DOHH2 (cell line): ENCODE data around the gene ZNF521.

Source experiments
- H3F3A ChIP-seq: fragments of 200-600 bp; sonication (generic), shearing (Covaris generic); 2 replicates; pipeline ENCODE4 v1.6.0; 2016; ENCODE audit warnings: antibody characterized with exemption, mild to moderate bottlenecking; ENCODE audit not compliant: control insufficient read depth, insufficient read depth
- H3K27ac ChIP-seq: fragments of 200-600 bp; sonication (generic); 2 replicates; pipeline ENCODE4 v1.5.1; 2014; ENCODE audit warnings: low read depth, mild to moderate bottlenecking, low read length, moderate library complexity
- H3K27me3 ChIP-seq: fragments of 200-600 bp; sonication (generic); 2 replicates; pipeline ENCODE4 v1.6.1; 2014; ENCODE audit warnings: mild to moderate bottlenecking, low read length, mixed read lengths; ENCODE audit not compliant: control insufficient read depth
- H3K36me3 ChIP-seq: fragments of 200-600 bp; sonication (generic); 2 replicates; pipeline ENCODE4 v1.6.1; 2014; ENCODE audit warnings: mild to moderate bottlenecking, low read length, moderate library complexity, mixed read lengths; ENCODE audit not compliant: control insufficient read depth
- H3K4me1 ChIP-seq: fragments of 200-600 bp; sonication (generic); 2 replicates; pipeline ENCODE4 v1.6.1; 2014; ENCODE audit warnings: mild to moderate bottlenecking, low read length, mixed read lengths; ENCODE audit not compliant: control insufficient read depth
- H3K4me2 ChIP-seq: fragments of 200-600 bp; sonication (generic); 2 replicates; pipeline ENCODE4 v1.6.0; 2014; ENCODE audit warnings: mild to moderate bottlenecking, low read length, moderate library complexity
- H3K4me3 ChIP-seq: fragments of 200-600 bp; sonication (generic); 2 replicates; pipeline ENCODE4 v1.5.1; 2014; ENCODE audit warnings: mild to moderate bottlenecking, low read length, mixed read lengths
- H3K79me2 ChIP-seq: fragments of 200-600 bp; sonication (generic); 2 replicates; pipeline ENCODE4 v1.6.1; 2014; ENCODE audit warnings: mild to moderate bottlenecking, low read length, mixed read lengths; ENCODE audit not compliant: control insufficient read depth
- H3K9me2 ChIP-seq: fragments of 200-600 bp; sonication (generic); replicated peaks from 2 replicates; pipeline ENCODE4 v1.6.1; 2014; ENCODE audit warnings: mild to moderate bottlenecking, low read length, mixed read lengths; ENCODE audit not compliant: control insufficient read depth
- H3K9me3 ChIP-seq: fragments of 200-600 bp; sonication (generic); 2 replicates; pipeline ENCODE4 v1.6.1; 2014; ENCODE audit warnings: antibody characterized with exemption, low read length, mixed read lengths; ENCODE audit not compliant: control insufficient read depth, insufficient read depth
- H4K20me1 ChIP-seq: fragments of 200-600 bp; sonication (generic); 2 replicates; pipeline ENCODE4 v1.6.0; 2014; ENCODE audit warnings: low read depth, mild to moderate bottlenecking, antibody characterized with exemption, low read length, moderate library complexity; ENCODE audit not compliant: control insufficient read depth, insufficient read depth
- CTCF ChIP-seq: fragments of 200-600 bp; sonication (generic); IDR thresholded peaks from one replicate; pipeline ENCODE4 v1.5.1; 2014; ENCODE audit warnings: antibody characterized with exemption, mild to moderate bottlenecking, low read depth, low read length; ENCODE audit not compliant: poor library complexity, severe bottlenecking
- EZH2phosphoT487 ChIP-seq: fragments of 200-600 bp; sonication (generic); IDR thresholded peaks from 2 replicates; pipeline ENCODE4 v1.6.1; 2017; ENCODE audit warnings: borderline replicate concordance, mild to moderate bottlenecking, antibody characterized with exemption, low read length, moderate library complexity, mixed read lengths

The ZNF521 gene

DNA sequence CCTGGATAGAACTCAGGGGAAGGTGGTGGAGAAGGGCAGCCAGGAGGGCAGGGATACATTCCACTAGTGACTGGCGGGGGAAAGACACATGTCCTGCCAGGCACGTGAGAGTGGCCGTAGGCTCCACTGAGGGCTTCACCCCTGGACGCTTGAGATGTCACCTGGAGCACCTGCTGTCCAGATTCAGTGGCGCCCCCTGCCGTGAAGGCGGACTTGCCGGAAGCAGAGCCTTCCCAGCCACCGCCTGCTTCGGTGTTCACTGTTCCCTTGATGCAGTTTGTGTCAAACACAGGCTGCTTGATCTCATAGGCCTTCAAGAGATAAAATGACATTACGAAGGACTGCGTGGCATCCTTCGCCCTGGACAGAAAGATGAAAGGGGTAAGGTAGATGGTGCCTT is 335.3 kb downstream of the ZNF521 start:
- no peaks in the 10 kb centered on the region for H3K9me2 ChIP-seq
- TF ChIP-seq CTCF, result no peak
- TF ChIP-seq EZH2phosphoT487, result no peak
- no peaks in the 10 kb centered on the region for H3K27me3 ChIP-seq
- H3K4me3 ChIP-seq, result no peak overlapping the region
- no peaks in the 10 kb centered on the region for H3K36me3 ChIP-seq
- no peaks in the 10 kb centered on the region for H4K20me1 ChIP-seq
- H3K27ac ChIP-seq, result no peak overlapping the region
- H3K9me3 ChIP-seq, result peaks cover 4% of the 10 kb centered on the region; the same call in 1 of the 2 replicates
- H3K4me1 ChIP-seq, result no peaks in the 10 kb centered on the region
- no peaks in the 10 kb centered on the region for H3F3A ChIP-seq
- no peak overlapping the region for H3K4me2 ChIP-seq
- H3K79me2 ChIP-seq, result no peaks in the 10 kb centered on the region

DNA sequence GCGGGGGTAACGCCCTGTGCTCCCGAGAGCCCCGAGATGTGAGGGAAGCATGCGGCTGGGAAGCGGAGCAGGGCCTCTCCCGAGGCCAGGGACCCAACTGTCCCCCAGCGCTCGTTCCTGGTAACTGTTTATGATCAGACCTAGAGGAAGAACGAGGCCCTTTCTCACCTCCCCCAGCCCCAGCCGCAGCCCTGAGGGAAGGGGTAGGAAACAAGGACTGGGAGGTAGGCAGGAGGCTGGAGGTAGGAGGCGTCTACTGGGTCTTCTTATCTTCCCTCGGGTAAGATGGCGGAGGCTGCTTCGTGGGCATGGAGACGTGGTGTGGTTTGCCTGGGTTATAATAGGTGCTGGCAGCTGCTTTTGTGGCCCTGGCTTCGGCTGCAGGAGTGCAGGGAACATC is 335.8 kb downstream of the ZNF521 start:
- Histone ChIP-seq H3K36me3 (no peaks in the 10 kb centered on the region), H3K9me3 (peaks cover 4% of the 10 kb centered on the region; the same call in 1 of the 2 replicates), H3K27me3 (no peaks in the 10 kb centered on the region), H3K27ac (no peak overlapping the region), H3K4me3 (no peak overlapping the region), H3K79me2 (no peaks in the 10 kb centered on the region), H4K20me1 (no peaks in the 10 kb centered on the region), H3K4me1 (no peaks in the 10 kb centered on the region), H3K9me2 (no peaks in the 10 kb centered on the region), H3K4me2 (no peak overlapping the region), H3F3A (no peaks in the 10 kb centered on the region)
- TF ChIP-seq EZH2phosphoT487 (no peak), CTCF (no peak)
